KOPT-K1 (cell line): ENCODE measurements around the gene SMARCB1.

Experiments used
- H3K27ac ChIP-seq: fragments of 200-600 bp; sonication (generic); 2 replicates; pipeline ENCODE4 v1.5.1; 2016; ENCODE audit warnings: antibody characterized with exemption, mild to moderate bottlenecking, low read depth, low read length; ENCODE audit not compliant: poor library complexity, severe bottlenecking
- H3K36me3 ChIP-seq: fragments of 200-600 bp; sonication (generic); 2 replicates; pipeline ENCODE4 v1.5.1; 2017; ENCODE audit warnings: antibody characterized with exemption, mild to moderate bottlenecking, low read length, moderate library complexity; ENCODE audit not compliant: insufficient read depth
- H3K9me3 ChIP-seq: fragments of 200-600 bp; sonication (generic); 2 replicates; pipeline ENCODE4 v1.5.1; 2017; ENCODE audit warnings: antibody characterized with exemption, low read length, mild to moderate bottlenecking; ENCODE audit not compliant: insufficient read depth, poor library complexity, severe bottlenecking

SMARCB1 gene

DNA sequence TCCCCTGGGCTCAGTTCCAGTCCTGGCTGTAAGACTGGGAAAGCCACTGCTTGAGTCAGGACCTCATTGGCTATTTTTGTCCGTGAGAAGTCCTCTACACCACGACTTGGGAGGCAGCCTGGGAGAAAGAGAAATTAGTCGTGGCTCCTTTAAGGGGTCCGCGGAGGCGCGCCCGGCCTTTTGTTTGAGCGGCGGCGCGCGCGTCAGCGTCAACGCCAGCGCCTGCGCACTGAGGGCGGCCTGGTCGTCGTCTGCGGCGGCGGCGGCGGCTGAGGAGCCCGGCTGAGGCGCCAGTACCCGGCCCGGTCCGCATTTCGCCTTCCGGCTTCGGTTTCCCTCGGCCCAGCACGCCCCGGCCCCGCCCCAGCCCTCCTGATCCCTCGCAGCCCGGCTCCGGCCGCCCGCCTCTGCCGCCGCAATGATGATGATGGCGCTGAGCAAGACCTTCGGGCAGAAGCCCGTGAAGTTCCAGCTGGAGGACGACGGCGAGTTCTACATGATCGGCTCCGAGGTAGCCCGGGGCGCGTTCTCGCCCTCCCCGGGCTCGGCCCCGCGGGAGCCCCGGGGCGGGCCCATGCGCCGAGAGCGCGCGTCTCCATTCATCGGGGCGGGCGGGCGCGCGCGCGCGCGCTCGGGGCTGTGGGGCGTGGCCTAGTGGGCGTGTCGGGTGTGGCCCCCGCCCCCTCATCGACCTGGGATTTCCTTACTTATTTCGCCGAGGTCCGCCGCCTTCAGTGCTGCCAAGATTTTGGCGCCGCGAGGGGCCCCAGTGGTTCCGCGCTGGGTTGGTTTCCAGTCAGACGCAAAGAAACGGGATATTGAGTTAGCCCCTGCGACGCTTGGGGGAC, at the start of gene SMARCB1:
SMARCB1 (plus strand) TSS at position 215 of the 848 bp plus-strand sequence; CDS start at position 419, 204 bp downstream.
- Histone ChIP-seq H3K36me3 (peaks cover 32% of the 10 kb centered on the region), H3K27ac (peak within 1 kb of the TSS; percentile 93), H3K9me3 (no peaks in the 10 kb centered on the region)

DNA sequence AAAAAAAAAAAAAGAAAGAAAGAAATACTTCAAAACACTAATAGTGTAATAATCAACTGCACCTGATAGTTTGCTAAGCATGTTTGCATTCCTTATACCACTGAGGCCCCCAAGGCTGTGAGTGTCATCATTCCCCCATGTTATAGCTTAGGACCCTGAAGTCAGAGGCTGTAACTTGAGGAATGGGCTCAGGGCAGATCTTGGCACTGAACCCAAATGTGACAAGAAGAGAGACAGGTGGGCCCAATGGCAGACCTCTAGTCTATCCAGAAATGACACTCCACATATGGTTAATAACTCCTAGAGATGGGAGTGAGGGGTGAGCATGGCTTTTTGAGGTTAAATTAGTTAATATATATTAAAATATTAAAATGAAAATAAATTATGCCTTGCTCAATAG, 49.1 kb upstream of the SMARCB1 start:
- Histone ChIP-seq H3K9me3 (no peaks in the 10 kb centered on the region), H3K36me3 (peaks cover 7% of the 10 kb centered on the region; the same call in 1 of the 2 replicates), H3K27ac (no peak overlapping the region)

DNA sequence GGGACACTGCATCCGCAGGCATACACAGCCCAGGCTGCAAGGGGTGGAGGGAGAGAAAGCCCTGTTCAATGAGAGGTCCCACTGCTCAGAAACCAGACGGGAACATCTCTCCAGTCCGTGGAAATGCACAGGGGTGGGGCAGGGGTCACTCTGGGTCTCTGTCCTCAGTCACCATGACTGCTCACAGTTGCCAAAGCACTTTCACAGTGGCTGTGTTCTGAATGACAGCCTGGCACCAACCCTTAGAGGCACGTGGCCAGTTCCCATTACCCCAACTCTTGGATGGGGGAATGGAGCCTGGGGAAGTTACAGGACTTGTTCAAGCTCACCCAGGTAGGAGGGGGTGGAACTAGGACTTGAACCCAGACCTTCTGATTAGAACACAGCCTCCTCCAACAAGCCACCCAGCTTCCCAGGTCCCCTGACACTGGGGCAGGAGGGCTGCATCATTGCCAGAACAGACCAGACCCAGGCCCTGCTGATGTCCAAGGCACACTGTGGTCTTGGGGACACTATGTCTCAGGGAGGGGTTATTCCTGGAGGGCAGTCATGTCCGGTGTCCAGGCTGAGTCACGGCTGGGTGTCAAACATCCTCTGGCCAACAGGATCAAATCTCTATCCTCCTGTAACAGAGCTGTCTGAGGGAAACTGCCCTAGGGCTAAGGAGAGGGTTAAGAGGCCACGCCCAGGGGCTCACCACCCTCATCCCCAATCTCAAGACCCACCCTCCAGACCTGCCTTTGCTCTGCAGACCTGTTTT, 44.1 kb upstream of the SMARCB1 start:
- peaks cover 34% of the 10 kb centered on the region for H3K36me3 ChIP-seq
- no peak overlapping the region for H3K27ac ChIP-seq
- no peaks in the 10 kb centered on the region for H3K9me3 ChIP-seq

DNA sequence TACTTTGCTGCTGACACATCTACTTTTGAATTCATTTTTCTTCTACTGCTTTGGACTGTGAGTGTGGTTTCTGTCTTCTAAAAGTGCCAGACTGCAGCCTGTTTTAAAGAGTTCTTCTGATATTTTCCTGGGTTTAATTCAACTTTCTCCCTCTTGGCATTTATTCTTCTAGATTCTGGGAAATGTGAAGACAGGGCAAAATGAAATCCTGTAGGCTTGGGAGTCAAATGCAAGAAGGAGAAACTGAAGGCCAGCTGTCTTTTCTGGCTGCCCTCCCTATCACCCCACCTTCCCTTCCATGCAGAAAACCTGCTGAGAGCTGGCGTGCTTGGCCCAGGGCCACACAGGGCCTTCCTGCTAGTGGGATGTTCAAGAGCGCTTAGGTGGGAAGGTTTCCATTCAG, 43.5 kb upstream of the SMARCB1 start:
- H3K27ac ChIP-seq = no peak overlapping the region
- no peaks in the 10 kb centered on the region for H3K9me3 ChIP-seq
- peaks cover 34% of the 10 kb centered on the region for H3K36me3 ChIP-seq

DNA sequence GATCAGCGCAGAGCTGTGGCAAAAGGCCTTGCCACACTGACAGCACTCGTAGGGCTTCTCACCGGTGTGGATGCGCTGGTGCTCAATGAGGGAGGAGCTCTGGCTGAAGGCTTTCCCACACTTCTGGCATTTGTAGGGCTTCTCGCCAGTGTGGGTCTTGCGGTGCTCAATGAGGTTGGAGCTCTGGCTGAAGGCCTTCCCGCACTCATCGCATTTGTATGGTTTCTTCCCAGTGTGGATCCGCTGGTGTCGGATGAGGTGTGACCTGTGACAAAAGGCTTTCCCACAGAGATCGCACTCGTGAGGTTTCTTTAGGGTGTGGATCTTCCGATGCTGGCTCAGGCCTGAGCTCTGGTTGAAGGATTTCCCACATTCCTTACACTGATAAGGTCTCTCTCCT, 42.8 kb upstream of the SMARCB1 start:
- Histone ChIP-seq H3K36me3 (peaks cover 34% of the 10 kb centered on the region), H3K9me3 (no peaks in the 10 kb centered on the region), H3K27ac (no peak overlapping the region)

DNA sequence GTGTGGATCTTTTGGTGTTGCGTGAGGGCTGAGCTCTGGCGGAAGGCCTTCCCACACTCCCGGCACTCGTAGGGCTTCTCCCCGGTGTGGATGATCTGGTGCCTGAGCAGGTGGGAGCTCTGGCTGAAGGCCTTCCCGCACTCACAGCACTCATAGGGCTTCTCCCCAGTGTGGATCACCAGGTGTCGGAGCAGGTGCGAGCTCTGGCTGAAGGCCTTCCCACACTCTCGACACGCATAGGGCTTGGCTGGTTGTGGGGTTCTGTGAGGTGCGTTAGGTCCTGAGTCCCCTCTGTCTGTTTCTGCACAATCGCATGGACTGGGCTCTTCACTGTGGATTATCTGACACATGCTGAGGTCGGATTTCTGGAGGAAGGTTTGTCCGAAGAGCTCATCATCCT, 42.3 kb upstream of the SMARCB1 start:
- H3K9me3 ChIP-seq = no peaks in the 10 kb centered on the region
- H3K27ac ChIP-seq = no peak overlapping the region
- H3K36me3 ChIP-seq = peaks cover 34% of the 10 kb centered on the region

DNA sequence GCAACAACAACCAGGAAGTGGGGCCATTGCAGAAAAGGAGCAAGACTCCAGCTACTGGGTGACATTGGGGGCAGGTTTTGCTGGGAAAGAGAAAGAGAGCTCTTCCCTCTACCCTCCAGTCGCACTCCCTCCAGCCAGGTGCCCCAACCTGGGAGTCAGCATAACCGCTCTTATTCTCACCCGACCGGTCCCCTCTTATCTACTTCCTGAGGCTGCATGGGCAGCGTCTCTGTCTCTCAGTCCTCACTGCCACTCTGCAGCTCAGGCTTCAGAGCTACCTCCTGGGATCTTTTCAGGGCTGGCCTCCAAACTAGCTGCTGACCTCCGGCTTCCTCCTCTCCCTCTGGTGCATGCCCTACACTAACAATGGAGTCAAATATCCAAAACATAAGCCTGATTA, 41.0 kb upstream of the SMARCB1 start:
- Histone ChIP-seq H3K36me3 (peaks cover 34% of the 10 kb centered on the region), H3K27ac (no peak overlapping the region), H3K9me3 (no peaks in the 10 kb centered on the region)

DNA sequence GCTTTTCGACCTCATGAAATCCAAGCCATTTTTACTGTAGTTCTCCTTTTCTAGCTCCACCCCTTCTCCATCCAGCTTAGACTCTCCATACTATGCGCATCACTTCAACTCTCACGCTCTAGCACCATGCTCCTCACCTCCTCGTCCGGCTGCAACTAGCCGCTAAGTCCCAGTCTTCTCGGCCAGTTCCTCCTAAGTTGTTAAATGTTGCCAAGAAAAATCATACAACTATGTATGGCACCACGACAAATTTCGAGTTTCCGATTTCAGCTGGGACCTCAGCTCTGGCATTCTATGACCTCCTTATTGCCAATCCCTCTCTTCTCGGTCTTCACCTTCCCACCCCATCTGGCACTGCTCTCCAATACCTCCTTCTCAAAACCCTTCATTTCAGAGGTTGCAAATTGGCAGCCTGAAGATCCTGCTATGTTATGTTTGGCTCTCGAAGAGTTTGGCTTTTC, 36.9 kb upstream of the SMARCB1 start:
- H3K9me3 ChIP-seq = no peaks in the 10 kb centered on the region
- H3K27ac ChIP-seq = no peak overlapping the region
- peaks cover 6% of the 10 kb centered on the region for H3K36me3 ChIP-seq

DNA sequence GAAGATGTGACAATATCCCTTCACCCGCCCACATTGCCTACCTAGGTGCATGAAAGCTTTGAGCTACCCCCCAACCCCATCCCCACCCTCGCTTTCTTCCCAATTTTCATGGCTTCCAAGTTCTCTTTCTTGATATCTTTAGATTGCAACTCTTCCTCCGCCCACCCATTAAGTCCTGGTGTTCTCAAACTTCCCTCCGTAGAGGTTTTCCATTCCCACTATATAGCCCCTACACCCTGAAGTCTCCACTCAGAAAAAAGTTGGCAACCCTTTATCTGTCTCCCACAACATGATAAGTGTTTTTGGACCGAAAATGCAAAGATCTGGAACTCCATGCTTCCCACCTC, 36.4 kb upstream of the SMARCB1 start:
- H3K36me3 ChIP-seq = peaks cover 1% of the 10 kb centered on the region; the same call in 1 of the 2 replicates
- no peaks in the 10 kb centered on the region for H3K9me3 ChIP-seq
- peak overlapping the region; percentile 70 for H3K27ac ChIP-seq

DNA sequence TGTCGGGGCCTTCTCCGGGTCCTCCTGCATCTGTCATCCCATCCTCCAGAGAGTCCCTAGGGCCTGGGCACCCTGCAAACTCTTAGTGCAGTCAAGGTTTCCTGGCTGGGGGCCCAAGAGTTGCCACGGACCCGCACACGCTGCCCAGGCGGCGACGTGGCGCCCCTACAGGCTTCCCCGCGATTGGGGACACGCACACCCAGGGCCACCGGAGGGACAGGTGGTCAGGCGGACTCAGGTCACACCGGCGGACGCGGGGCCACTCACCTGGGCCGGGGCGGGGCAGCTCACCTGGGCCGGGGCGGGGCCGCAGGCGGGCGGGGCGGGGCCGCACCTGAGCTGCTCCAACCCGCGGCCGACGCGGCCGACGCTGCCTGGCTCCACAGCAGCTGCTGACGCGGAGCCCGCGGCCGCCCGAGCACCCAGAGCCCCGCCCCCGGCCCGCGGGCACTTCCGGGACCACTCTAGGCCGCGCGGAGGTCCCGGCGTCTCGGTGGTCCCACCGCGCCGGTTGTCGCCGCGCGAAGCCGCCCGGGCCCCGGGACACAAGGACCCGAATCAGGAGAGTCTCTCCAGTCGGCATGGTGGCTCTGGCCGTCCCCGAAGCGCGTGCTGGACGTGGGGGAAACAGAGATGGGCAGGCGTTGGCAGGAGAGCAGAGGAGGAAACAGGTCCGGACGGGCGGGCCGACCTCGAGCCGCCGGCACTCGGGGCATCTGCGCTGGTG, 35.9 kb upstream of the SMARCB1 start, which contains the start of gene ZNF70:
ZNF70 (minus strand) TSS at position 399 of the 727 bp plus-strand sequence. CDS start 5,972 bp downstream, outside the sequence.
- no peaks in the 10 kb centered on the region for H3K36me3 ChIP-seq
- no peaks in the 10 kb centered on the region for H3K9me3 ChIP-seq
- peak within 1 kb of the TSS; percentile 70 for H3K27ac ChIP-seq

DNA sequence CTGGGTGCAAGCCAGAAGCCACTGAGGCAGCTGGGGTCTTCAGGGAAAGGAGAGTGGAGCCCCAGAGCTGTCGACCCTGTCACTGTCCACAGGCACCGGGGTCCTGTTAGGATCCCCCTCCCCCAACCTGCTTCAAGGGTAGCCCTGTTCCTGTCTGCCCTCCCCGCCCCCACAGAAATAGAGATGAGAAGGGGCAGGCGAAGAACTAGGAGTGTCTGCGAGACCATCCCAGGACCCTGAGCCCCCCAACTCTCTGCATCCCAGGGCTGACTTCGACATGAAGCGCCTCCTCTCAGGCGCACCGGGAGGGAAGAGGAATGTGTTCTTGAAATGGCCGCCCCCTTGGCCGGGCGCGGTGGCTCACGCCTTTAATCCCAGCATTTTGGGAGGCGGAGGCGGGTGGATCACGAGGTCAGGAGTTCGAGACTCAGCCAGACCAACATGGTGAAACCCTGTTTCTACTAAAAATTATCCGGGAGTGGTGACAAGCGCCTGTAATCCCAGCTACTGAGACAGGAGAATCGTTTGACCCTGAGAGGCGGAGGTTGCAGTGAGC, 35.2 kb upstream of the SMARCB1 start:
- H3K9me3 ChIP-seq = no peaks in the 10 kb centered on the region
- peak overlapping the region; percentile 70 for H3K27ac ChIP-seq
- no peaks in the 10 kb centered on the region for H3K36me3 ChIP-seq

DNA sequence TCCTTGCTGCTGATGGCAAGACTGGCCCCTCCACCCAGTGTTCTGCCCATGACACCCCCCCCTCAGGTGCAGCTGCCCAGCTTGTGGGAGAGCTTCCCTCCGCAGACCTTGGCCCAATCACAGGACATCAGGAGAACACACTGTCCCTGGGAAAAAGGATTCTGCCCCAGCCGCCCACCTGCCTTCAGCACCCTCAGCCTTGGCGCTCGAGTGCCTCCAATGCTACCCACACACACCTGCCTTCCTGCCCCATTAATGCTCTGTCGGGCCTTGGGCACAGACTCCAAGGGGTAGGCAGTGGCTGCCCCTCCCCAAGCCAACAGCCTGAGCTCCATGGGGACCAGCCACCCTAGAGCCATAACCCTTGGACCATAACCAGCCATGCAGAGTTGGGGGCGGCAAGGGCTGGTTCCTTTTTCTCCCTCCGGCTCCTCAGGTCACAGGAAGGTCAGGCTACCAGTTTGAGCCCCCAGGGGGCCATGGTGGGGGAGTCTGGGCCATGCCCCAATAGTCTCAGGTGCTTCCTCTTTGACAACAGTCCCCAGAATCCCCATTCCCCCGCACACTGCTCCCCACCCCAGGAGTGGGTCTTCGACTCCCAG, 34.6 kb upstream of the SMARCB1 start:
- Histone ChIP-seq H3K9me3 (no peaks in the 10 kb centered on the region), H3K36me3 (no peaks in the 10 kb centered on the region), H3K27ac (no peak overlapping the region)

DNA sequence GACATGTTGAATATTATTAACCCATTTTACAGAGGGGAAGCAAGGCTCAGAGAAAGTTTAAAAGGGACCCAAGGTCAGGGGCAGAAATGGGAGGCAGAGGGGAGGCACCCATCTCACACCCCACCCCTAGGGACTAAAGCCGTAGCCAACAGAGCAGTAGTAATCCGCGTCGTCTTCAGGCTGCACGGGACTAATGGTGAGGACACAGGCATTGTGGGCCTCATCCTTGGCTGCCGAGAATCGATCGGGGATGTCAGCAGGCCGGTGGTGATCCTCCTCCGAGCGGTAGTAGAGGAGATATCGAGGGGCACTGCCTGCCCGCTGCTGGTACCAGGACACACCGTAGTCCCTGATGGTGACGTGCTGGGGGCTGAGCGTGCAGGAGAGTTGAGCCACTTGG, 34.0 kb upstream of the SMARCB1 start:
- no peaks in the 10 kb centered on the region for H3K36me3 ChIP-seq
- H3K9me3 ChIP-seq = no peaks in the 10 kb centered on the region
- H3K27ac ChIP-seq = no peak overlapping the region

DNA sequence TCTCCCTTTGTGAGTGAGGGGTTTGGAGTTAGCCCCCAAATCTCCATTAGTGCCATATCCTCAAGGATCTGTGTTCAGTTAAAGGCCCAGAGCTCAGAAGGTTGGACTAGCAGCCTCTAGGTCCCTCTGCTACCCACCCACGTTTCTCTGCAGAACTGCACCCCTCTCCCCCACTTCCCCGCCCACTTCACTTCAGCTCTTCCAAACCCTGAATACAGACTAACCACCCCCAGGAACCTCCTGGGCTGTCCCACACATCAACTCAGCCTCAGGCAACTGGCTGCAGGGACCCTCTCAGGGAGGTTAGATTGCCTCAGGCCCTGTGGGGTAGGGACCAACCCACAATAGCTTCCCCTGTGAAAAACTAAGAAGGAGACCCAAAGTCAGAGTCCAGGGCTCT, 33.4 kb upstream of the SMARCB1 start:
- Histone ChIP-seq H3K27ac (no peak overlapping the region), H3K9me3 (no peaks in the 10 kb centered on the region), H3K36me3 (no peaks in the 10 kb centered on the region)
